HL-60 (cell line): Measurements from ENCODE around the gene COX10.

Experiments used
- CTCF ChIP-seq: IDR thresholded peaks from one replicate; pipeline ENCODE4 v1.5.1; 2011; ENCODE audit warnings: low read length, control low read depth, inconsistent platforms; ENCODE audit not compliant: insufficient read depth
- POLR2AphosphoS5 ChIP-seq: IDR thresholded peaks from 2 replicates; pipeline ENCODE4 v1.6.1; 2012; ENCODE audit warnings: low read depth
- TF ChIP-seq, protein P1 (sequence below): IDR thresholded peaks from 2 replicates; pipeline ENCODE4 v1.6.1; 2012; ENCODE audit warnings: low read depth; ENCODE audit not compliant: insufficient replicate concordance

DNA sequence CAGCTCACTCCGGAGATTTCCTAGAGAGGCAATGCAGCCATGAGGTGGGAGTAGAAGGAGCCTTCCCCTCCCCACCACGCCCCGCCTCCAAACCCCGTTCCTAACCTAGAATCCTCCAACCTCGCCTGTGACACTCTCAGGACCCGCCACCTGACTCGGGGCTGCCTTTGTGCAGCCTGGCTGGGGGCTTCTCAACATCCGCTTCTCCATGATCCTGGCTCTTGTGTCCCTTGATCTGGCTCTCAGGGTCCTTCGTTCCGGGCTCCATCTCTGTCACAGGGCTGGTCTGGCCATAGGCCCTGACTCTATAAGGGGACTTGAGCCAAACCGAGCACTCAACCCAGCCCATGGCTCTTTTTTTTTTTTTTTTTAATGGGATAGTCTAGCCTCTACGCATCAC is 143.1 kb downstream of the COX10 start:
- no peak for TF ChIP-seq CTCF
- TF ChIP-seq, protein P1, sequence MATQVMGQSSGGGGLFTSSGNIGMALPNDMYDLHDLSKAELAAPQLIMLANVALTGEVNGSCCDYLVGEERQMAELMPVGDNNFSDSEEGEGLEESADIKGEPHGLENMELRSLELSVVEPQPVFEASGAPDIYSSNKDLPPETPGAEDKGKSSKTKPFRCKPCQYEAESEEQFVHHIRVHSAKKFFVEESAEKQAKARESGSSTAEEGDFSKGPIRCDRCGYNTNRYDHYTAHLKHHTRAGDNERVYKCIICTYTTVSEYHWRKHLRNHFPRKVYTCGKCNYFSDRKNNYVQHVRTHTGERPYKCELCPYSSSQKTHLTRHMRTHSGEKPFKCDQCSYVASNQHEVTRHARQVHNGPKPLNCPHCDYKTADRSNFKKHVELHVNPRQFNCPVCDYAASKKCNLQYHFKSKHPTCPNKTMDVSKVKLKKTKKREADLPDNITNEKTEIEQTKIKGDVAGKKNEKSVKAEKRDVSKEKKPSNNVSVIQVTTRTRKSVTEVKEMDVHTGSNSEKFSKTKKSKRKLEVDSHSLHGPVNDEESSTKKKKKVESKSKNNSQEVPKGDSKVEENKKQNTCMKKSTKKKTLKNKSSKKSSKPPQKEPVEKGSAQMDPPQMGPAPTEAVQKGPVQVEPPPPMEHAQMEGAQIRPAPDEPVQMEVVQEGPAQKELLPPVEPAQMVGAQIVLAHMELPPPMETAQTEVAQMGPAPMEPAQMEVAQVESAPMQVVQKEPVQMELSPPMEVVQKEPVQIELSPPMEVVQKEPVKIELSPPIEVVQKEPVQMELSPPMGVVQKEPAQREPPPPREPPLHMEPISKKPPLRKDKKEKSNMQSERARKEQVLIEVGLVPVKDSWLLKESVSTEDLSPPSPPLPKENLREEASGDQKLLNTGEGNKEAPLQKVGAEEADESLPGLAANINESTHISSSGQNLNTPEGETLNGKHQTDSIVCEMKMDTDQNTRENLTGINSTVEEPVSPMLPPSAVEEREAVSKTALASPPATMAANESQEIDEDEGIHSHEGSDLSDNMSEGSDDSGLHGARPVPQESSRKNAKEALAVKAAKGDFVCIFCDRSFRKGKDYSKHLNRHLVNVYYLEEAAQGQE, result no peak
- TF ChIP-seq POLR2AphosphoS5, result no peak
